Esophagus muscularis mucosa (tissue), 2 donors: ENCODE data around the gene C21orf58.

Experiments
- EP300 ChIP-seq: sonication (generic); formaldehyde crosslinking; IDR thresholded peaks from one replicate; pipeline ENCODE4 v1.6.1; 2017; ENCODE audit warnings: antibody characterized with exemption
- POLR2A ChIP-seq: fragments of 450-650 bp; IDR thresholded peaks from one replicate; pipeline ENCODE4 v1.6.1; 2017; ENCODE audit warnings: antibody characterized with exemption, moderate library complexity, mild to moderate bottlenecking, low read depth

DNA sequence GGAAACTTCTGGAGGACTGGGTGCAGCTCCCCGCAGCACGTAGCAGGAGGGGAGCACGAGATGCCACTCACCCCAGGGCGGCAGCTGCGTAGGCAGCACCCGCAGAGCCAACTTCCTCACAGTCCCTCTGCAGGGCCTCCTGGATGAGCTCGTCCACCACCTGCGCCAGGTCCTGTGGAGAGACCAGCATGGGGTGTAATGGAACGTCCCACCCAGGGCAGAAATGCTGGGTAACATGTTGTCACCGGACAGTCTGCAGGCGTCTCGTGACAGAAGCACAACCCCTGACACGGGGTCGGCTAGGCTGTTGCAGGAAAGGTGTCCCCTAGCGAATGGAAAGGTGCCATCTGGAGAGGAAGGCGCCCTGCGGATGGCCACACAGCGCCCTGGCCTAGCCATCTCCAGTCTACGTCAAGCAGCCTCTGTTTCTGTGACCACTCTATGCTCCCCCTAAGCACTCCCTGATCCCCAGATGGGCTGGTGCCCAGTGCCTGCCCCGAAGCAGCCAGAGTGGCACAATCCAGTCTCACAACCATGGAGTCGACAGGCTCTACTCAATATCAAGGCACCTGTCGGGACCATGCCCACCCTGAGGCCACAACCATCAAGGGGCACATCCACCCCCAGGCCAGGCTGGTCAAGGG lies 59.5 kb downstream of the C21orf58 start:
- no peak for TF ChIP-seq EP300
- TF ChIP-seq POLR2A, result no peak
